HepG2 (cell line): ENCODE measurements around the gene GDF15. TPM values are rescaled to one million over a fixed set of nuclear protein-coding genes. Genes with fewer than 3 reads are reported as not detected.

Experiments
- ARID2 ChIP-seq: sonication (generic); formaldehyde crosslinking; IDR thresholded peaks from 2 replicates; pipeline ENCODE4 v1.8.1; 2022; ENCODE audit warnings: mild to moderate bottlenecking, missing genetic modification reagents, borderline replicate concordance
- BORCS8-MEF2B ChIP-seq: sonication (generic); formaldehyde crosslinking; IDR thresholded peaks from 2 replicates; pipeline ENCODE4 v1.8.0; 2022; ENCODE audit warnings: mild to moderate bottlenecking, missing genetic modification reagents
- CBX5 ChIP-seq: sonication (generic); formaldehyde crosslinking; IDR thresholded peaks from 2 replicates; pipeline ENCODE4 v1.4.0; 2020; ENCODE audit warnings: missing genetic modification reagents, borderline replicate concordance
- EZH2 ChIP-seq: conservative IDR thresholded peaks from 2 replicates; pipeline ENCODE4 v1.6.1; 2012; ENCODE audit warnings: mild to moderate bottlenecking, low read depth, low read length, moderate library complexity
- HCFC1 ChIP-seq: fragments of 150-350 bp; IDR thresholded peaks from 2 replicates; pipeline ENCODE4 v1.6.1; 2014; ENCODE audit warnings: low read depth, low read length
- JDP2 ChIP-seq: sonication (generic); formaldehyde crosslinking; IDR thresholded peaks from 2 replicates; pipeline ENCODE4 v1.8.1; 2022; ENCODE audit warnings: missing genetic modification reagents, borderline replicate concordance
- MAFG ChIP-seq: sonication (generic); formaldehyde crosslinking; IDR thresholded peaks from 2 replicates; pipeline ENCODE4 v1.5.1; 2020; ENCODE audit warnings: mild to moderate bottlenecking, missing genetic modification reagents
- NCOR1 ChIP-seq: fragments of 200-600 bp; sonication (generic); IDR thresholded peaks from 2 replicates; pipeline ENCODE4 v1.7.0; 2017; ENCODE audit warnings: antibody characterized with exemption, low read length, borderline replicate concordance
- NFYC ChIP-seq: IDR thresholded peaks from 2 replicates; pipeline ENCODE4 v1.6.1; 2016; ENCODE audit warnings: missing genetic modification reagents, missing compliant biosample characterization
- NONO ChIP-seq, 2 experiments: fragments of 450-650 bp in 1 of 2; sonication (generic) in 1 of 2; formaldehyde crosslinking in 1 of 2; IDR thresholded peaks in 1 of 2; conservative IDR thresholded peaks in 1 of 2; 2 replicates each; pipeline versions ENCODE4 v1.6.1 to v1.8.0; 2017 to 2022; ENCODE audit warnings: mild to moderate bottlenecking in 1 of 2, missing genetic modification reagents in 1 of 2, moderate library complexity in 1 of 2
- PHF20 ChIP-seq: sonication (generic); formaldehyde crosslinking; IDR thresholded peaks from 2 replicates; pipeline ENCODE4 v1.5.0; 2020; ENCODE audit warnings: mild to moderate bottlenecking, missing genetic modification reagents
- SETDB1 ChIP-seq: sonication (generic); formaldehyde crosslinking; IDR thresholded peaks from 2 replicates; pipeline ENCODE4 v1.5.1; 2020; ENCODE audit warnings: missing genetic modification reagents, mild to moderate bottlenecking, borderline replicate concordance
- SMARCE1 ChIP-seq: fragments of 450-650 bp; IDR thresholded peaks from 2 replicates; pipeline ENCODE4 v1.6.1; 2017; ENCODE audit warnings: borderline replicate concordance
- TCF7 ChIP-seq: sonication (generic); IDR thresholded peaks from 2 replicates; pipeline ENCODE4 v1.6.1; 2016; ENCODE audit warnings: antibody characterized with exemption, low read depth
- THAP7 ChIP-seq: sonication (generic); formaldehyde crosslinking; IDR thresholded peaks from 2 replicates; pipeline ENCODE4 v1.8.1; 2023; ENCODE audit warnings: mild to moderate bottlenecking, missing genetic modification reagents
- XRCC5 ChIP-seq: fragments of 200-400 bp; formaldehyde crosslinking; optimal IDR thresholded peaks from 2 replicates; pipeline ENCODE3; 2017; ENCODE audit warnings: mild to moderate bottlenecking, low read length
- ZBTB49 ChIP-seq: sonication (generic); formaldehyde crosslinking; IDR thresholded peaks from 2 replicates; pipeline ENCODE4 v1.4.0; 2020; ENCODE audit warnings: missing genetic modification reagents, borderline replicate concordance
- ZNF24 ChIP-seq: fragments of 450-650 bp; IDR thresholded peaks from 2 replicates; pipeline ENCODE4 v1.6.1; 2017; ENCODE audit warnings: antibody characterized with exemption, mild to moderate bottlenecking
- ZNF34 ChIP-seq: sonication (generic); formaldehyde crosslinking; IDR thresholded peaks from 2 replicates; pipeline ENCODE4 v1.4.0; 2020; ENCODE audit warnings: mild to moderate bottlenecking, missing genetic modification reagents, borderline replicate concordance
- ZNF484 ChIP-seq: sonication (generic); formaldehyde crosslinking; IDR thresholded peaks from 2 replicates; pipeline ENCODE4 v1.5.1; 2020; ENCODE audit warnings: mild to moderate bottlenecking, low read depth, missing genetic modification reagents, borderline replicate concordance
- ZNF552 ChIP-seq: sonication (generic); formaldehyde crosslinking; IDR thresholded peaks from 2 replicates; pipeline ENCODE4 v1.9.0; 2022; ENCODE audit warnings: missing genetic modification reagents, mild to moderate bottlenecking, borderline replicate concordance
- polyA plus RNA-seq, 8 experiments: library from polyadenylated mRNA; depleted of rRNA in 3 of 8; stranded (reverse) in 7 of 8; unstranded in 1 of 8; fragments of >200 nt; fragmentation: Illumina TruSeq in 4 of 8; extraction: Trizol in 4 of 8; gene quantifications; 2 replicates each; pipeline versions ENCODE4 v1.2.1 to v1.2.3, GENCODE V29; 2011 to 2016; ENCODE audit warnings: low read depth in 4 of 8, missing spikeins in 1 of 8, mixed read lengths in 1 of 8; ENCODE audit not compliant: insufficient read depth in 1 of 8
- total RNA-seq, 5 experiments: library from RNA; depleted of rRNA; stranded (reverse); fragments of >200 nt; fragmentation: Illumina TruSeq; extraction: Trizol; gene quantifications; 2 replicates each; pipeline ENCODE4 v1.2.3, GENCODE V29; 2016; ENCODE audit warnings: low read depth in 1 of 5
- TF ChIP-seq, protein P1 (sequence below): sonication (generic); formaldehyde crosslinking; IDR thresholded peaks from 2 replicates; pipeline ENCODE4 v1.4.0; 2020; ENCODE audit warnings: missing genetic modification reagents; ENCODE audit errors: not compliant biosample characterization
- TF ChIP-seq, protein P2 (sequence below): sonication (generic); formaldehyde crosslinking; IDR thresholded peaks from 2 replicates; pipeline ENCODE4 v1.5.1; 2020; ENCODE audit warnings: mild to moderate bottlenecking, missing genetic modification reagents, moderate library complexity
- TF ChIP-seq, protein P3 (sequence below): sonication (generic); formaldehyde crosslinking; IDR thresholded peaks from 2 replicates; pipeline ENCODE4 v1.4.0; 2020; ENCODE audit warnings: missing genetic modification reagents

GDF15 gene
- total and polyA plus RNA-seq, 2 of the 13 experiments (the other 11 are each of a cell fraction or from before 2014, with no cell fraction given) = 146 to 422 TPM

GRCh38 chr19:18388100-18388959 is 2.4 kb downstream of the GDF15 start (continued):
- TF ChIP-seq THAP7 (CRISPR knock-in tag) (0 out of 2 replicates have a peak, but pooled peaks have one; percentile 84), ZNF552 (peak; percentile 95), BORCS8-MEF2B (peak; percentile 79), PHF20 (peak; percentile 65), MAFG (CRISPR knock-in tag) (no peak), NFYC (CRISPR knock-in tag) (no peak), TCF7 (no peak), SMARCE1 (no peak), SETDB1 (CRISPR knock-in tag) (no peak), ZNF484 (CRISPR knock-in tag) (peak; percentile 35; the same call in 1 of the 2 replicates), ZNF34 (CRISPR knock-in tag) (0 out of 2 replicates have a peak, but pooled peaks have one; percentile 84), XRCC5 (peak; percentile 76), NCOR1 (no peak), EZH2 (no peak), ZNF24 (no peak), NONO (IDR thresholded peaks at IDR 0.05) (no peak), NONO (CRISPR knock-in tag; conservative IDR thresholded peaks at IDR 0.05) (peak; percentile 97), ARID2 (CRISPR knock-in tag) (peak; percentile 96), CBX5 (CRISPR knock-in tag) (no peak), ZBTB49 (CRISPR knock-in tag) (no peak), JDP2 (CRISPR knock-in tag) (no peak; the same call in 1 of the 2 replicates), HCFC1 (no peak)
- TF ChIP-seq, protein P1, sequence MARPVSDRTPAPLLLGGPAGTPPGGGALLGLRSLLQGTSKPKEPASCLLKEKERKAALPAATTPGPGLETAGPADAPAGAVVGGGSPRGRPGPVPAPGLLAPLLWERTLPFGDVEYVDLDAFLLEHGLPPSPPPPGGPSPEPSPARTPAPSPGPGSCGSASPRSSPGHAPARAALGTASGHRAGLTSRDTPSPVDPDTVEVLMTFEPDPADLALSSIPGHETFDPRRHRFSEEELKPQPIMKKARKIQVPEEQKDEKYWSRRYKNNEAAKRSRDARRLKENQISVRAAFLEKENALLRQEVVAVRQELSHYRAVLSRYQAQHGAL (CRISPR knock-in tag) = peak; percentile 46
- TF ChIP-seq, protein P2, sequence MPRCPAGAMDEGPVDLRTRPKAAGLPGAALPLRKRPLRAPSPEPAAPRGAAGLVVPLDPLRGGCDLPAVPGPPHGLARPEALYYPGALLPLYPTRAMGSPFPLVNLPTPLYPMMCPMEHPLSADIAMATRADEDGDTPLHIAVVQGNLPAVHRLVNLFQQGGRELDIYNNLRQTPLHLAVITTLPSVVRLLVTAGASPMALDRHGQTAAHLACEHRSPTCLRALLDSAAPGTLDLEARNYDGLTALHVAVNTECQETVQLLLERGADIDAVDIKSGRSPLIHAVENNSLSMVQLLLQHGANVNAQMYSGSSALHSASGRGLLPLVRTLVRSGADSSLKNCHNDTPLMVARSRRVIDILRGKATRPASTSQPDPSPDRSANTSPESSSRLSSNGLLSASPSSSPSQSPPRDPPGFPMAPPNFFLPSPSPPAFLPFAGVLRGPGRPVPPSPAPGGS (CRISPR knock-in tag) = no peak; the same call in 1 of the 2 replicates
- TF ChIP-seq, protein P3, sequence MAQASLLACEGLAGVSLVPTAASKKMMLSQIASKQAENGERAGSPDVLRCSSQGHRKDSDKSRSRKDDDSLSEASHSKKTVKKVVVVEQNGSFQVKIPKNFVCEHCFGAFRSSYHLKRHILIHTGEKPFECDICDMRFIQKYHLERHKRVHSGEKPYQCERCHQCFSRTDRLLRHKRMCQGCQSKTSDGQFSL = peak; percentile 64; the same call in 1 of the 2 replicates
